ENCODE data around the gene C14orf180.

The C14orf180 gene

DNA sequence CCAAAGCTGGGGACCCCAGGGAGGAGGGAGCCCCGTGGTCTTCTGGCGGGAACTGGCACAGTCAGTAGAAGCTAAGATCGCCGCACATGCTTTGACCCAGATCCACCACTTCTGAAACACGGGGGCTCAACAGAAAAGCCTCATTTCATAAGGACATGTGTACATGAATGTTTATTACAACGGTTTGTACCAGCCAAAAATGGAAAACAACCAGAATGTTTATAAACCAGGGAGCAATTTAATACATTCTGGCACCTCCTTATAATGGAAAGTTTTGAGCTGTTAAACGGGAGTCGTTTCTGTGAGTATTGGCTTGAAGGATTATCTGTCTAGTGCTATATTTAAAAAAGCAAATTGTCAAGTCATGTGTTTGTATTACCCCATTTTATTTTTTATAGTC, 32.3 kb downstream of the C14orf180 start:
- TF ChIP-seq, protein P1, sequence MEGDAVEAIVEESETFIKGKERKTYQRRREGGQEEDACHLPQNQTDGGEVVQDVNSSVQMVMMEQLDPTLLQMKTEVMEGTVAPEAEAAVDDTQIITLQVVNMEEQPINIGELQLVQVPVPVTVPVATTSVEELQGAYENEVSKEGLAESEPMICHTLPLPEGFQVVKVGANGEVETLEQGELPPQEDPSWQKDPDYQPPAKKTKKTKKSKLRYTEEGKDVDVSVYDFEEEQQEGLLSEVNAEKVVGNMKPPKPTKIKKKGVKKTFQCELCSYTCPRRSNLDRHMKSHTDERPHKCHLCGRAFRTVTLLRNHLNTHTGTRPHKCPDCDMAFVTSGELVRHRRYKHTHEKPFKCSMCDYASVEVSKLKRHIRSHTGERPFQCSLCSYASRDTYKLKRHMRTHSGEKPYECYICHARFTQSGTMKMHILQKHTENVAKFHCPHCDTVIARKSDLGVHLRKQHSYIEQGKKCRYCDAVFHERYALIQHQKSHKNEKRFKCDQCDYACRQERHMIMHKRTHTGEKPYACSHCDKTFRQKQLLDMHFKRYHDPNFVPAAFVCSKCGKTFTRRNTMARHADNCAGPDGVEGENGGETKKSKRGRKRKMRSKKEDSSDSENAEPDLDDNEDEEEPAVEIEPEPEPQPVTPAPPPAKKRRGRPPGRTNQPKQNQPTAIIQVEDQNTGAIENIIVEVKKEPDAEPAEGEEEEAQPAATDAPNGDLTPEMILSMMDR (IDR thresholded peaks at IDR 0.05; ENCODE audit: insufficient read depth, low read depth, low read length, missing control alignments) = no peak
- no peak for DNase-seq (ENCODE audit: low read depth)
- no peak overlapping the region for H3K4me3 ChIP-seq (ENCODE audit: low read depth, low read length)

DNA sequence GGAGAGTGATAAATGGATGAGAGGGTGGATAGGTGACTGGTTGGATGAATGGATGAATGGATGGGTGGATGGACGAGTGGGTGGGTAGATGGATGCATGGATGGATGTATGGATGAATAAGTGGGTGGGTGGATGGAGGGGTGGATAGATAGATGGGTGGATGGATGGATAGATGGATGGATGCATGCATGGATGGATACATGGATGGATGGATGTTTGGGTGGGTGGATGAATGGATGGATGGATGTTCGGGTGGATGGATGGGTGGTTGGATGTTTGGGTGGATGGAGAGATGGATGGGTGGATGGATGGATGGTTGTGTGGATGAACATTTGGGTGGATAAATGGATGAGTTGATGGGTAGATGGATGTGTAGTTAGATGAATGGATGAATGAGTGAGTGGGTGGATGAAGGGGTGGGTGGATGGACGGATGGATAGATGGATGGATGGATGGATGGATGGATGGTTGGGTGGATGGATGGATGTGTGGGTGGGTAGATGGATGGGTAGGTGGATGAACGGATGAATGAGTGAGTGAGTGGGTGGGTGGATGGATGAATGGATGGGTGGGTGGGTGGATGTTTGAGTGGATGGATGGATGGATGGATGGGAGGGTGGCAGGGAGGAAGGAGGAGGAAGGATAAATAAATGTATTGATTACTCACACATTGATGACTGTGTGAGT, 34.7 kb downstream of the C14orf180 start:
- no peak overlapping the region for H3K4me3 ChIP-seq (ENCODE audit: low read depth, low read length)
- no peak for DNase-seq (ENCODE audit: low read depth)
- TF ChIP-seq, protein P1 (IDR thresholded peaks at IDR 0.05; ENCODE audit: insufficient read depth, low read depth, low read length, missing control alignments) = no peak

DNA sequence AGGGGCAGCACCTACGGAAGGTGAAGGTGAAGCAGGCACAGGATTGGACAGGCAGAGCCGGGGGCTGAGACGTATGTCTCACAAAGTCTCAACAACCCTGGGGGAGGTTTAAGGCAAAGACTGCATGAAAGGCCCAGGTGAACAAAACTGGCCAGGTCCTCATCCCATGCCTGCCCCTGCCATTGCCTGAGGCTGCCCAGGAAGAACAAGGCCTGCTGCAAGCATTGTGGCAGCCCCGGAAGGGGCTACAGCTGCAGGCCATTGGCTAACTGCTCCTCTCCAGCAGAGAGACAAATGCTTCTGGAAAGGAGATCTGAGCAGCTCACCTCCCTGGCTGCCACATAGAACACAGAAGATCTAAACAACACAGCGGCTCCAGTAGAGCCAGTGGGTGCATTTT, 45.4 kb downstream of the C14orf180 start:
- TF ChIP-seq, protein P1 (IDR thresholded peaks at IDR 0.05; ENCODE audit: insufficient read depth, low read depth, low read length, missing control alignments) = no peak
- DNase-seq (ENCODE audit: low read depth) = no peak
- H3K4me3 ChIP-seq (ENCODE audit: low read depth, low read length) = no peak overlapping the region

DNA sequence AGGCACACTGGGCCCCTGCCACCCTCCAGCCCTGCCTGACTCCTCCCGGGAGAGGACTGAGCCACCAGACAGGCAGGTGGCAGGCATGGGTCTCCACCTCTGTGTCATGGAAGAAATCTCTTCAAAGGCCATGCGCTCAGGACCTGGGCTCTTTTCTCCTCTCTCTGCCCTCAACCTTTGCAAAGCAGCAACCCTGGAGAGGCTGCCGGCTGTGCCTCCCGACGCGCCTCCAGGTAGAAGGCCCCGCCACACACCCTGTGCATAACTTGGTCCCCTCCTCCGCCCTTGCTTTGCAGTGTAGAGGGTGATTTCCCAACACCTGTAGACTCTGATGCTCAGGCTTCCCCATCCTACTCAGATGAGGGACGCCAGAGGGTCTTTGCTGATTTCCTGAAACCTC, 53.2 kb downstream of the C14orf180 start:
- no peak for DNase-seq (ENCODE audit: low read depth)
- TF ChIP-seq, protein P1 (IDR thresholded peaks at IDR 0.05; ENCODE audit: insufficient read depth, low read depth, low read length, missing control alignments) = no peak
- no peak overlapping the region for H3K4me3 ChIP-seq (ENCODE audit: low read depth, low read length)

DNA sequence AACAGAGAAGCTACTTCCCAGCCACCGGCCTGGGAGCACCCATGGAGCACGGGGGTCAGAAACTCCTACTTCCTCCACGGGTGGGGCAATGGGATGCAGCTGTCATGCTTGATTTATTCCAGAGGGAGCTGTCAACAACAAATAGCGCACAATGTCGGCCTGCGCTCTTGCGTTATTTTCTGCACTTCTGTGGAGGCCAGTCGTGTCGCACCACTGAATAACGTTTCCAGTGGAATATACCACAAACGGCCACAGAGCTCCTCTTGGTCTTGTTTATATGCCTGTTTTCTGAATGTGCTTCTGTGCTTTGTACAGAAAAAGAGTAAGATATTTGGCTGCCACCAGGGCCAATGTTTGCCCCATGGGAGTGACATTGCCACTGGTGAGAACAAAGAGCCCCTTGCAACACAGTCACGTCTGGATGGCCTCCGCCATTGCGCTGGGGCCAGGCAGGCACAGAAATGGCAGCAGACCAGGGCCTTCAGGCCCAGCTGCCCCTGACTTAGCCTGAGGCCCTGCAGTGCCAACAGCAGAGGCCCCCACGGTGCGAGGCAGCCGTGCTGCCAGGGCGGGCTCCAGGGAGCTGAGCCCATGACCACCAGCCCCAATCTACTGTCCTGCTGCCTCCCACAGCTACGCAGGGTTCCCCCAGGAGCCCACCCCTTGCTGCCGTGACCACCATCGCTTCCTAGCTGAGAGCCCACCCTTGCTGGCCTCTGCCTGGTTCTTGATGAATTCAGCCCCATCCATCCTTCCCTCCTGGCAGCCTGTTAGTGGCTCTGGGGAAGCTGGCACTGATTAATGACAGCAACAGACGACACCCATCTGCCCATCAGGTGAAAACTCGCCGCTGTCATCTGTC, 53.9 kb downstream of the C14orf180 start:
- DNase-seq (ENCODE audit: low read depth) = no peak
- H3K4me3 ChIP-seq (ENCODE audit: low read depth, low read length) = no peak overlapping the region
- TF ChIP-seq, protein P1 (IDR thresholded peaks at IDR 0.05; ENCODE audit: insufficient read depth, low read depth, low read length, missing control alignments) = no peak

DNA sequence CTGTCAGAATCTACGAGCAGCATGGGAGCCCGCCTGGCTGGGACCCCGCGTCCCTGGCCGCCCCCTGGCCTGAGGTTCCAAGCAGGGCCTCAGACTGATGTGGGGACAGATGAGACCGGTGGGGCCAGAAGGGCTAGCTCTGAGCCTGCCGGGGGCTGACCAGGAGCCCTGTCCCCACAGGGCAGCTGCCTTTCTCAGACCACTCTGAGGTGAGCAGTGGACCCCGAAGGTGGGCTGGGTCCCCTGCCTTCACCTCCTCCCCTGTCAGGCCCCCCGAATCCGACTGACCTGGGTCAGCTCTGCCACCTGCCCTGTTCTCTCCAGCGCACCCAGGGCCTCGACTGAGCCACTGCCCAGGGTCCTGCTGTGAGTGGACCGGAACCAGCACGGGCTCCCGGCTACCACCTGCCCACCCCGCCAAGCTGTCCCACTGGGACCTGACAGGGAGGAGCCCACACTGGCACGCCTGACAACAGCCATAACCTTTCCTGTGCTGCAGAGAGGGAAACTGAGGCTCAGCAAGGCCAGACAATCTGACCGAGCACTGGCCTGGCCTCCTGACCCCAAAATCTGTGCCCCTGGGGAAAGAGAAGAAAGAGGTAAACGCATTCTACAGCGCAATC, 54.7 kb downstream of the C14orf180 start:
- TF ChIP-seq, protein P1 (IDR thresholded peaks at IDR 0.05; ENCODE audit: insufficient read depth, low read depth, low read length, missing control alignments) = no peak
- DNase-seq (ENCODE audit: low read depth) = no peak
- H3K4me3 ChIP-seq (ENCODE audit: low read depth, low read length) = no peak overlapping the region
